Liver (tissue), 9 donors: ENCODE data around the gene TLR8. TPM values are rescaled to one million over a fixed set of nuclear protein-coding genes. Genes with fewer than 3 reads are reported as not detected.

Experiments used
- DNase-seq: peaks from one replicate; pipeline ENCODE4 v3.0.0-alpha.2; 2017; ENCODE audit warnings: low spot score
- H3K27ac ChIP-seq, 2 donors: one replicate each; pipeline ENCODE4 v1.7.0; 2013; ENCODE audit warnings: inconsistent platforms in 2 of 2, low read length in 2 of 2, control low read depth in 1 of 2, low read depth in 1 of 2, mild to moderate bottlenecking in 1 of 2
- H3K27me3 ChIP-seq, 4 donors: one replicate each; pipeline versions ENCODE4 v1.6.1 to v1.7.0; 2013; ENCODE audit warnings: low read length in 3 of 4, inconsistent platforms in 1 of 4, mild to moderate bottlenecking in 1 of 4, moderate library complexity in 1 of 4; ENCODE audit not compliant: control insufficient read depth in 4 of 4, insufficient read depth in 4 of 4
- H3K36me3 ChIP-seq, 4 donors: one replicate each; pipeline versions ENCODE4 v1.6.1 to v1.7.0; 2013; ENCODE audit warnings: low read length in 3 of 4, mild to moderate bottlenecking in 3 of 4, low read depth in 1 of 4, moderate library complexity in 1 of 4; ENCODE audit not compliant: control insufficient read depth in 4 of 4, insufficient read depth in 3 of 4
- H3K4me1 ChIP-seq, 4 donors: one replicate each; pipeline versions ENCODE4 v1.6.1 to v1.7.0; 2013; ENCODE audit warnings: low read length in 3 of 4, mild to moderate bottlenecking in 3 of 4, moderate library complexity in 1 of 4; ENCODE audit not compliant: control insufficient read depth in 4 of 4, insufficient read depth in 4 of 4
- H3K4me3 ChIP-seq, 3 donors: one replicate each; pipeline versions ENCODE4 v1.6.1 to v1.7.0; 2013; ENCODE audit warnings: low read length in 3 of 3, control low read depth in 1 of 3, low read depth in 1 of 3, mild to moderate bottlenecking in 1 of 3
- H3K9ac ChIP-seq, 2 donors: one replicate each; pipeline ENCODE4 v1.7.0; 2013; ENCODE audit warnings: low read length in 2 of 2, mild to moderate bottlenecking in 2 of 2, moderate library complexity in 2 of 2, control low read depth in 1 of 2, low read depth in 1 of 2
- H3K9me3 ChIP-seq, 4 donors: one replicate each; pipeline versions ENCODE4 v1.6.1 to v1.7.0; 2013; ENCODE audit warnings: low read length in 3 of 4; ENCODE audit not compliant: control insufficient read depth in 4 of 4
- EGR1 ChIP-seq, 2 donors: IDR thresholded peaks; 2 replicates each; pipeline ENCODE4 v1.6.1; 2016 to 2018; ENCODE audit warnings: antibody characterized with exemption in 2 of 2, low read depth in 2 of 2
- FOXA1 ChIP-seq: IDR thresholded peaks from 2 replicates; pipeline ENCODE4 v1.6.1; 2016; ENCODE audit warnings: antibody characterized with exemption
- FOXA2 ChIP-seq: IDR thresholded peaks from 2 replicates; pipeline ENCODE4 v1.6.1; 2016; ENCODE audit warnings: antibody characterized with exemption
- GABPA ChIP-seq, 2 donors: IDR thresholded peaks in 1 of 2; conservative IDR thresholded peaks in 1 of 2; 2 replicates each; pipeline ENCODE4 v1.6.1; 2016; ENCODE audit warnings: antibody characterized with exemption in 2 of 2, mild to moderate bottlenecking in 1 of 2, moderate library complexity in 1 of 2
- HNF4A ChIP-seq, 2 donors: conservative IDR thresholded peaks; 2 replicates each; pipeline ENCODE4 v1.6.1; 2016; ENCODE audit warnings: antibody characterized with exemption in 2 of 2, mild to moderate bottlenecking in 2 of 2
- HNF4G ChIP-seq: IDR thresholded peaks from 2 replicates; pipeline ENCODE4 v1.6.1; 2016; ENCODE audit warnings: antibody characterized with exemption
- JUND ChIP-seq, 2 donors: IDR thresholded peaks; 2 replicates each; pipeline ENCODE4 v1.6.1; 2016; ENCODE audit warnings: antibody characterized with exemption in 2 of 2
- MAX ChIP-seq: IDR thresholded peaks from 2 replicates; pipeline ENCODE4 v1.6.1; 2016; ENCODE audit warnings: antibody characterized with exemption
- NR2F2 ChIP-seq: IDR thresholded peaks from 2 replicates; pipeline ENCODE4 v1.6.1; 2016; ENCODE audit warnings: antibody characterized with exemption
- RAD21 ChIP-seq, 2 donors: IDR thresholded peaks; 2 replicates each; pipeline ENCODE4 v1.6.1; 2016; ENCODE audit warnings: antibody characterized with exemption in 2 of 2, mild to moderate bottlenecking in 2 of 2
- RXRA ChIP-seq, 2 donors: IDR thresholded peaks; 2 replicates each; pipeline ENCODE4 v1.6.1; 2017 to 2018; ENCODE audit warnings: antibody characterized with exemption in 2 of 2, mild to moderate bottlenecking in 1 of 2
- SP1 ChIP-seq: IDR thresholded peaks from 2 replicates; pipeline ENCODE4 v1.6.1; 2018; ENCODE audit warnings: antibody characterized with exemption, mild to moderate bottlenecking
- TAF1 ChIP-seq: conservative IDR thresholded peaks from 2 replicates; pipeline ENCODE4 v1.6.1; 2016; ENCODE audit warnings: antibody characterized with exemption, mild to moderate bottlenecking
- YY1 ChIP-seq: IDR thresholded peaks from 2 replicates; pipeline ENCODE4 v1.6.1; 2016; ENCODE audit warnings: antibody characterized with exemption, mild to moderate bottlenecking
- ZBTB33 ChIP-seq: IDR thresholded peaks from 2 replicates; pipeline ENCODE4 v1.6.1; 2016; ENCODE audit warnings: antibody characterized with exemption
- WGBS: extraction: QIAGEN DNeasy Blood & Tissue Kit; methylation state at CpG from one replicate; pipeline ENCODE4 v1.1.7; 2013; 5-methylcytosine and 5-hydroxymethylcytosine counted together
- polyA plus RNA-seq, 2 donors: library from polyadenylated mRNA; stranded (reverse) in 1 of 2; unstranded in 1 of 2; fragments of 200-250 nt in 1 of 2; fragments of >200 nt in 1 of 2; fragmentation: Nextera tagmentation in 1 of 2; extraction: Ambion mirVana in 1 of 2; gene quantifications; one replicate each; pipeline versions ENCODE4 v1.2.1 to v1.2.3, GENCODE V29; 2013 to 2015
- total RNA-seq, 2 donors: library from RNA; depleted of rRNA; stranded (reverse); fragments of >200 nt; gene quantifications; one replicate each; pipeline ENCODE4 v1.2.3, GENCODE V29; 2014
- TF ChIP-seq, protein P1 (sequence below): IDR thresholded peaks from 2 replicates; pipeline ENCODE4 v1.6.1; 2016; ENCODE audit warnings: antibody characterized with exemption, mild to moderate bottlenecking
- TF ChIP-seq, protein P2 (sequence below): IDR thresholded peaks from 2 replicates; pipeline ENCODE4 v1.6.1; 2016; ENCODE audit warnings: antibody characterized with exemption
- donor health status: healthy.
- donor health status: healthy.
- donor health status: healthy.
- donor health status: healthy.
- donor health status: healthy.

TLR8 gene
- total and polyA plus RNA-seq, 4 donors: 0.28 to 4.6 (median 2.1) TPM

DNA sequence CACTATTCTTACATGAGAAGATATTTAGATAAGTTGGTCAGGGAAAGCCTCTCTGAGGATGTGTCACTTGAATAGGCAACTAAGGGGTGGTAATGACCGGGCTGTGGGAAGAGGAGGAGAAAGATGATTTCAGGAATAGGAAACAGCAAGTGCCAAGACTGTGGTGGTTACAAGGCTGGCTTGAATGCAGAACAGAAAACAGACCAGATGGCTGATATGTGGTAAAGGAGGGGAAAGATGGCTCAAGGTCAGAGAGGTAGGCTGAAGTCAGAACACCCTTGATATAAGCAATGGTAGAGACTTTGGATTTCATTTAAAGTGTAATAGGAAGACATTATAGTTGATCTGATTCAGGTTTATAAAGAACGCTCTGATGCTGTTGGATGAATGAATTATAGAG lies 24.5 kb upstream of the TLR8 start:
- no peak overlapping the region for H3K27ac ChIP-seq
- no peak for DNase-seq
- no peaks in the 10 kb centered on the region for H3K36me3 ChIP-seq
- no peak for TF ChIP-seq RXRA (IDR thresholded peaks at IDR 0.05)
- H3K9me3 ChIP-seq: no peaks in the 10 kb centered on the region
- H3K9ac ChIP-seq: no peak overlapping the region
- 87% methylated on average over 2 of the region's 2 CpGs for WGBS
- no peaks in the 10 kb centered on the region for H3K4me1 ChIP-seq
- H3K4me3 ChIP-seq: no peak overlapping the region
- peaks cover 0 to 3% (median 0%) of the 10 kb centered on the region in 4 donors for H3K27me3 ChIP-seq

- WGBS: 84% methylated on average over 5 of the region's 5 CpGs
- H3K36me3 ChIP-seq: no peaks in the 10 kb centered on the region
- TF ChIP-seq NR2F2 (no peak), YY1 (no peak)
- DNase-seq: no peak
- H3K9ac ChIP-seq: no peak overlapping the region
- H3K27ac ChIP-seq: no peak overlapping the region
- peaks cover 0 to 3% (median 1%) of the 10 kb centered on the region in 4 donors for H3K27me3 ChIP-seq
- no peaks in the 10 kb centered on the region for H3K4me1 ChIP-seq
- no peak overlapping the region for H3K4me3 ChIP-seq
- no peaks in the 10 kb centered on the region for H3K9me3 ChIP-seq
These were observed 20.9 kb upstream of the TLR8 start for GRCh38 chrX:12885508-12885907.

DNA sequence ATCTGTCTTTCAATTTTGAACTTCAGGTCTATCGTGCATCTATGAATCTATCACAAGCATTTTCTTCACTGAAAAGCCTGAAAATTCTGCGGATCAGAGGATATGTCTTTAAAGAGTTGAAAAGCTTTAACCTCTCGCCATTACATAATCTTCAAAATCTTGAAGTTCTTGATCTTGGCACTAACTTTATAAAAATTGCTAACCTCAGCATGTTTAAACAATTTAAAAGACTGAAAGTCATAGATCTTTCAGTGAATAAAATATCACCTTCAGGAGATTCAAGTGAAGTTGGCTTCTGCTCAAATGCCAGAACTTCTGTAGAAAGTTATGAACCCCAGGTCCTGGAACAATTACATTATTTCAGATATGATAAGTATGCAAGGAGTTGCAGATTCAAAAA lies 19.9 kb upstream of the TLR8 start:
- H3K4me3 ChIP-seq: no peak overlapping the region
- peaks cover 0 to 3% (median 1%) of the 10 kb centered on the region in 4 donors for H3K27me3 ChIP-seq
- no peak overlapping the region for H3K27ac ChIP-seq
- WGBS: 93% methylated on average over 3 of the region's 3 CpGs
- no peaks in the 10 kb centered on the region for H3K4me1 ChIP-seq
- no peaks in the 10 kb centered on the region for H3K9me3 ChIP-seq
- DNase-seq: no peak
- H3K9ac ChIP-seq: no peak overlapping the region
- TF ChIP-seq HNF4A (conservative IDR thresholded peaks at IDR 0.05) (no peak), GABPA (IDR thresholded peaks at IDR 0.05 in 1 of 2, conservative IDR thresholded peaks at IDR 0.05 in 1 of 2) (no peak), ZBTB33 (no peak), NR2F2 (no peak), HNF4G (no peak), RAD21 (IDR thresholded peaks at IDR 0.05) (no peak), MAX (no peak), JUND (IDR thresholded peaks at IDR 0.05) (no peak), FOXA2 (no peak), TAF1 (no peak), FOXA1 (no peak), SP1 (no peak), EGR1 (IDR thresholded peaks at IDR 0.05; ENCODE audit: low read depth in 2 of 2) (no peak), RXRA (IDR thresholded peaks at IDR 0.05) (no peak), YY1 (no peak)
- TF ChIP-seq, protein P1, sequence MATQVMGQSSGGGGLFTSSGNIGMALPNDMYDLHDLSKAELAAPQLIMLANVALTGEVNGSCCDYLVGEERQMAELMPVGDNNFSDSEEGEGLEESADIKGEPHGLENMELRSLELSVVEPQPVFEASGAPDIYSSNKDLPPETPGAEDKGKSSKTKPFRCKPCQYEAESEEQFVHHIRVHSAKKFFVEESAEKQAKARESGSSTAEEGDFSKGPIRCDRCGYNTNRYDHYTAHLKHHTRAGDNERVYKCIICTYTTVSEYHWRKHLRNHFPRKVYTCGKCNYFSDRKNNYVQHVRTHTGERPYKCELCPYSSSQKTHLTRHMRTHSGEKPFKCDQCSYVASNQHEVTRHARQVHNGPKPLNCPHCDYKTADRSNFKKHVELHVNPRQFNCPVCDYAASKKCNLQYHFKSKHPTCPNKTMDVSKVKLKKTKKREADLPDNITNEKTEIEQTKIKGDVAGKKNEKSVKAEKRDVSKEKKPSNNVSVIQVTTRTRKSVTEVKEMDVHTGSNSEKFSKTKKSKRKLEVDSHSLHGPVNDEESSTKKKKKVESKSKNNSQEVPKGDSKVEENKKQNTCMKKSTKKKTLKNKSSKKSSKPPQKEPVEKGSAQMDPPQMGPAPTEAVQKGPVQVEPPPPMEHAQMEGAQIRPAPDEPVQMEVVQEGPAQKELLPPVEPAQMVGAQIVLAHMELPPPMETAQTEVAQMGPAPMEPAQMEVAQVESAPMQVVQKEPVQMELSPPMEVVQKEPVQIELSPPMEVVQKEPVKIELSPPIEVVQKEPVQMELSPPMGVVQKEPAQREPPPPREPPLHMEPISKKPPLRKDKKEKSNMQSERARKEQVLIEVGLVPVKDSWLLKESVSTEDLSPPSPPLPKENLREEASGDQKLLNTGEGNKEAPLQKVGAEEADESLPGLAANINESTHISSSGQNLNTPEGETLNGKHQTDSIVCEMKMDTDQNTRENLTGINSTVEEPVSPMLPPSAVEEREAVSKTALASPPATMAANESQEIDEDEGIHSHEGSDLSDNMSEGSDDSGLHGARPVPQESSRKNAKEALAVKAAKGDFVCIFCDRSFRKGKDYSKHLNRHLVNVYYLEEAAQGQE: no peak
- TF ChIP-seq, protein P2, sequence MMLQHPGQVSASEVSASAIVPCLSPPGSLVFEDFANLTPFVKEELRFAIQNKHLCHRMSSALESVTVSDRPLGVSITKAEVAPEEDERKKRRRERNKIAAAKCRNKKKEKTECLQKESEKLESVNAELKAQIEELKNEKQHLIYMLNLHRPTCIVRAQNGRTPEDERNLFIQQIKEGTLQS: no peak
- no peaks in the 10 kb centered on the region for H3K36me3 ChIP-seq
